DOHH2 (cell line): ENCODE measurements around the gene BAX.

Experiments used
- EZH2phosphoT487 ChIP-seq: fragments of 200-600 bp; sonication (generic); IDR thresholded peaks from 2 replicates; pipeline ENCODE4 v1.6.1; 2017; ENCODE audit warnings: borderline replicate concordance, mild to moderate bottlenecking, antibody characterized with exemption, low read length, moderate library complexity, mixed read lengths
- TF ChIP-seq, protein P1 (sequence below): fragments of 200-600 bp; sonication (generic); IDR thresholded peaks from one replicate; pipeline ENCODE4 v1.5.1; 2014; ENCODE audit warnings: antibody characterized with exemption, mild to moderate bottlenecking, low read depth, low read length; ENCODE audit not compliant: poor library complexity, severe bottlenecking

- TF ChIP-seq, protein P1, sequence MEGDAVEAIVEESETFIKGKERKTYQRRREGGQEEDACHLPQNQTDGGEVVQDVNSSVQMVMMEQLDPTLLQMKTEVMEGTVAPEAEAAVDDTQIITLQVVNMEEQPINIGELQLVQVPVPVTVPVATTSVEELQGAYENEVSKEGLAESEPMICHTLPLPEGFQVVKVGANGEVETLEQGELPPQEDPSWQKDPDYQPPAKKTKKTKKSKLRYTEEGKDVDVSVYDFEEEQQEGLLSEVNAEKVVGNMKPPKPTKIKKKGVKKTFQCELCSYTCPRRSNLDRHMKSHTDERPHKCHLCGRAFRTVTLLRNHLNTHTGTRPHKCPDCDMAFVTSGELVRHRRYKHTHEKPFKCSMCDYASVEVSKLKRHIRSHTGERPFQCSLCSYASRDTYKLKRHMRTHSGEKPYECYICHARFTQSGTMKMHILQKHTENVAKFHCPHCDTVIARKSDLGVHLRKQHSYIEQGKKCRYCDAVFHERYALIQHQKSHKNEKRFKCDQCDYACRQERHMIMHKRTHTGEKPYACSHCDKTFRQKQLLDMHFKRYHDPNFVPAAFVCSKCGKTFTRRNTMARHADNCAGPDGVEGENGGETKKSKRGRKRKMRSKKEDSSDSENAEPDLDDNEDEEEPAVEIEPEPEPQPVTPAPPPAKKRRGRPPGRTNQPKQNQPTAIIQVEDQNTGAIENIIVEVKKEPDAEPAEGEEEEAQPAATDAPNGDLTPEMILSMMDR, result no peak
- no peak for TF ChIP-seq EZH2phosphoT487
Observed at GRCh38 chr19:48915757-48916156, 38.9 kb upstream of the BAX start.
